ENCODE results near the gene IQCN.

IQCN gene

DNA sequence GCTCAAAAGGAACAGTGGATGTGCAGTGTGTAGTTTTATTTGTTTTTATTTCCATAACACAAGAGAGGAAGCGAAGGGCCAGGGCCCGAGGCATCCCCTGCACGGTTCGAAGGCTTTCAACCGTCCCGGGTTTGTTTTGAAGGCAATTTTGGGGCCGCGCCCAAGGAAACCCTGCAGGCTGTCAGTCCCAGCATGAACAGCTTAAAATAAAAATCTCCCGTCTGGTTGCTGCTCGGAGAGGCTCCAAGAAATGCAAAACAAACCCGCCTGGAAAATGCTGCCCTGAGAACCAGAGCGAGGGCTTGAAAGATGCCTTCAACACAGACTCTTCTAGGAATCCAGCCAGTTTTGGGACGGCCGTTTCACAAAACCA is 32.6 kb upstream of the IQCN start:
- no peak for DNase-seq
- in situ Hi-C loops (cut with HindIII; ENCODE audit: low pct_ligation_motif_present, low pct_unique_long_range_greater_than_20kb, low sequenced_read_pairs) = no loop called here

DNA sequence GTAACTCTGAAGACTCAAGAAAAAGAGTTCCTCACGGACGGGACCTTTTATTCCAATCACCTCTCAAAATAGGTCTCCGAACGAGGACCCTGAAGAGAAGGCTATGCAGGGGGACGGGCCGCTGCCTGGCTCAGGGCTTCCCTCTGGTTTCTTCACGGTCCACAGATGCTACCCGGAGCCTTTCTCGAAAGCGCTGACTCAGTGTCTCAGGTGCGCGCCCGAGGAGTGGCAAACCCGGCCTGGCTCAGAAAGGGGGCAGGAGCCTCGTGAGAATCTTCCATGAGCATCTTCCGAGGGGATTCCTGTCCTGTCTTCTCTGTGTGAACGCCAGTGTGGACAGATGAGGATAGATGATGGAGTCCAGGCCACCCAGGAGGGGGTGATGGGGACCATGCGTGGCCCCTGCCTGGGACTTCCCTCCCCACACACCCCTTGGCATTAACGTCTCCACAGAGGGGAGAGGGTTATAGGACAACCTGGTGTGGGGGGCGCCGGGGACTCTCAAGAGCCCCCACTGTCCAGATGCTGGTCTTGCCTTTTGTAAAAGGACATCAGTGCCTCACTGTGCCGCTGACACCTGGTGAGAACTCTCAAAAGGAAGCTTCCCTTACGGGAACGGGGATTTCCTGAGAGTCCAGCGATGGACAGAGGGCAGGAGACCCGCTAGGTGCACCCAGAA is 32.1 kb upstream of the IQCN start:
- in situ Hi-C loops (cut with HindIII; ENCODE audit: low pct_ligation_motif_present, low pct_unique_long_range_greater_than_20kb, low sequenced_read_pairs) = no loop called here
- DNase-seq = no peak

DNA sequence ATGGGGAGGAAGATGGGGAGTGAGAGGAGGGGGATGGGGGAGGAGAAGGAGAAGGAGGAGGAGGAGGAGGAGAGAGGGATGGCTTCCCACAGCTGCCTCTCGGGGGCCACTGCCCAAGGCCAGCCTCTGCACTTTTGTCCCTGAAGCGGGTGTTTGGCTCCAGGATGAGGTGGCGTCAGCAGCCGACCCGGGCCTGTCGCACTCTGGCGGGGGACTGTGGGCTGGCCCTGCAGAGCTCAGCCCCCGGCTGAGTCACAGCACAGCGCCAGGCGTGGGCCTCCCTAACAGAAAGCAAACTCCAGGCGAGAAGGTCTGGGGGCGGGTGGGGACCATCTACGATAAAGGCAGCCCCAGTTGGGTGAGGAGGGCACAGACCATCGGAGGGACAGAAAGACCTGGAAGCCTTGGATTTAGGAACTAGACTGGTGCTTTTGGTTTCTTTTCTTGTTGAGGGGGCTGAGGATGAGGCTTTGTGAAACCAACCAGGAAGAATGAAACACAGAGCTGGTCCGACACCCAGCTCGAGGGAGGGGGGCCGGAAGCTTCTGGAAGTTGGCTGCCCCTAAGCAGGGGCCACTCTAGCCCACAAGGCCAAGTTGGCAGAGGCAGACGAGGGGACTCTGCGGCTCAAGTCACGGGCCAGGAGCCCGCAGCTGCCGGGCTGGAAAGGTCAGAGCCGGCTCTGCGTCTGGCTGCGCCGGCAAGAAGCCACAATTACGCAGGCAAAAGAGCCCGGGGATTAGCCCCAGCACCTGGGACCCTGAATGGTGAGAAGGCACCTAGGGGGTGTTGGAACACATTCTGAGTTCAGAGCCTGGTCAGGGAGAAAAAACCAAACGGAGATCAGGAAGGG is 30.4 kb upstream of the IQCN start:
- in situ Hi-C loops (cut with HindIII; ENCODE audit: low pct_ligation_motif_present, low pct_unique_long_range_greater_than_20kb, low sequenced_read_pairs) = no loop called here

DNA sequence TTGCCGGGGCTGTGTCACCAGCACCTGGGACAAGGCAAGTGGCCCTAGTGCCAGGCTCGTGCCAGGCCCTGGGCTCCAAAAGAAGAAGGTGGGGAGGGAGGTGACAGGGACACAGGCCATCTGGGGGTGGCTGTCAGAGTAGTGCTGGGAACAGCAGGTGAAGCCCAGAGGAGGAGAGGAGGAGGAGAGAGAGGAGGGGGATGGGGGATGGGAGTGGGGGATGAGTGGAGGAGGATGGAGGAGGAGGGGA is 29.9 kb upstream of the IQCN start:
- in situ Hi-C loops (cut with HindIII; ENCODE audit: low pct_ligation_motif_present, low pct_unique_long_range_greater_than_20kb, low sequenced_read_pairs) = no loop called here

More for the DNA sequence above, 30.4 kb upstream of the IQCN start:
- DNase-seq = peak; percentile 60

DNA sequence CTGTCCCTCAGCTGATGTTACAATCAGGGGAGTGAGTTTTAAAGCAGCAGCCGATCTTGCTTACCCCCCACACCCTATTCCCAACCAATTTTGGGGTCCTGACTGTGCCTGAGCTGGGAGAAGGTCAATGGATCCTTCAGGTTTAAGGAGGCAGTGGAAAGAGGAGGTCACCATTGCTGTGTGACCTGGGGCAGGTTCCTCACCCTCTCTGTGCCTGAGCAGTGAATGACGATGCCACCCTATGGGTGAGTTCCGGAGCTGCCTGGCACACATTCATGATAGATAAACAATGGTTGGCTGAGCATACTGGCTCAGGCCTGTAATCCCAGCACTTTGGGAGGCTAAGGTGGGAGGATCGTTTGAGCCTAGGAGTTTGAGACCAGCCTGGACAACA is 27.5 kb upstream of the IQCN start:
- in situ Hi-C loops (cut with HindIII; ENCODE audit: low pct_ligation_motif_present, low pct_unique_long_range_greater_than_20kb, low sequenced_read_pairs) = no loop called here
- no peak for DNase-seq

More for the DNA sequence above, 29.9 kb upstream of the IQCN start:
- no peak for DNase-seq

DNA sequence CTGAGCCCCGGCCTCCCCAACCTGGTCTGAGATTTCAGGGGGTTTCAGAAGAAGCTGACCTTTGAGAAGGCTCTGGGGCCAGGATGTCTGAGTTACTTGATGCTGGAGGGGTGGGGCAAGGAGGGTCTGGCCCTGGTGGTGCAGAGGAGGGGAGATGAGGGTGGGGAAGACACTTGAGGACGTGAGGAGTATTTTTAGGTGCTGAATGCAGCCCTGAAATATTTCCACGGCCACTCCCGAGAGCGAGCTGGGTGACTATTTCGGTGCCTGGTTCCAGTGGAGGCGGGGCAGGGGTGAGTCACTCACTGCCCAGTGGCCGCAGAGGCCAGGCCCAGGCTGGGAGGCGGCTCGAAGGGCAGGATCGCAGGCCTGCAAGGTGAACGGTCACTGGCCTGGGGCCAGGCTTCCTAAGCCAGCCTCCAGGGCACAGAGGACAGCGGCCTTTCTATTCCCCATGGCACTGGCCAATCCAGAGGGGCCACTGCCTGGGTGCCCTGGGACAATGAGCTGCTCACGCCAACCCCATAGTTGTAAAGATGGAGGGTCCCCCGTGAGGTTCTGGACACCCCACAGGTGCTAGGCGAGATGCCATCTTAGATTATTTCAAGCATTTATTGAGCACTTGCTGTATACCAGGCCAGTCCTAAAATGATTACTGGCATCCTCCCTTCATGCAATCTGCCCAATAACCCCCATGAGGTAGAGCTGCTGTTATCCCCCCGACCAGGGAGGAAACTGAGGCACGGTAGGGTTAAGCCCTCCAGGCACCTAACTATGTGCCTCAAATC is 26.9 kb upstream of the IQCN start:
- in situ Hi-C loops (cut with HindIII; ENCODE audit: low pct_ligation_motif_present, low pct_unique_long_range_greater_than_20kb, low sequenced_read_pairs) = no loop called here
- peak; percentile 72 for DNase-seq

DNA sequence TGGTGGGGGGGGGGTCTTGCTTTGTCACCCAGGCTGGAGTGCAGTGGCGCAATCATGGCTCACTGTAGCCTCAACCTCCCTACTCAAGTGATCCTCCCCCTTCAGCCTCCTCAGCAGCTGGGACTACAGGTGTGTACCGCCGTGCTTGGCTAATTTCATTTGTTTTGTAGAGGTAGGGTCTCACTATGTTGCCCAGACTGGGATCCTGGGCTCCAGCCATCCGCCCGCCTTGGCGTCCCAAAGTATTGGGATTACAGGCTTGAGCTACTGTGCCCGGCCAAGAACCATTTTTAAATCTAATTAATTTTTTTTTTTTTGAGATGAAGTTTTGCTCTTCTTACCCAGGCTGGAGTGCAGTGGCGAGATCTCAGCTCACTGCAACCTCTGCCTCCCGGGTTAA is 25.4 kb upstream of the IQCN start:
- in situ Hi-C loops (cut with HindIII; ENCODE audit: low pct_ligation_motif_present, low pct_unique_long_range_greater_than_20kb, low sequenced_read_pairs) = no loop called here
- DNase-seq = no peak

DNA sequence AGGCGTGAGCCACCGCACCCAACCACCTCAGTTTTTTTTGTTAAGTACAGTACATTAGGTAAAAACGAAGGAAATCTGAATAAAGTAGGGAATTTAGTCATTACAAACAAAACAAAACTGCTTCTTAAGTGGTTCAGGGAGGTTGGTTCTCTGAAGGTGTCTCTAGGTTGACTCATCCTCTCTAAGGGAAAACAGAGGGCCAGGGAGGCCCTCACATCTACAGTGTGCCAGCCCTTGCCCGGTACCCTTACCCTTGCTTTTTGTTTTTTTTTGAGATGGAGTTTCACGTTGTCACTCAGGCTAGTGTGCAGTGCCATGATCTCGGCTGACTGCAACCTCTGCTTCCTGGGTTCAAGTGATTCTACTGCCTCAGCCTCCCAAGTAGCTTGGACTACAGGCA is 24.3 kb upstream of the IQCN start:
- in situ Hi-C loops (cut with HindIII; ENCODE audit: low pct_ligation_motif_present, low pct_unique_long_range_greater_than_20kb, low sequenced_read_pairs) = no loop called here

DNA sequence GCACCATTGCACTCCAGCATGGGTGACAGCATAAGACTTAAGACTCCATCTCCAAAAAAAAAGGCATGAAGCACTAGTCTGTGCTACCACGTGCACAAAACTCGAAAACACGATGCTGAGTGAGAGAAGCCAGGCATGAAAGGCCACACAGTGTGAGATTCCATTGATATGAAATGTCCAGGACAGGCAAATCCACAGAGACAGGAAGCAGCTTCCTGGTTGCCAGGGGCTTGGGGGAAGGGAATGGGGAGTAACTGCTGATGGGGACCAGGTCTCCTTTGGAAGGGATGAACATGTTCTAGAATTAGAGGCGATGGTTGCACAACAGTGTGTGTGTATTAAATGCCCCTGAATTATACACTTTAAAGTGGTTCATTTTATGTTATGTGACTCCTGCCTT is 23.1 kb upstream of the IQCN start:
- in situ Hi-C loops (cut with HindIII; ENCODE audit: low pct_ligation_motif_present, low pct_unique_long_range_greater_than_20kb, low sequenced_read_pairs) = no loop called here
- no peak for DNase-seq

More for the DNA sequence above, 24.3 kb upstream of the IQCN start:
- DNase-seq = no peak

DNA sequence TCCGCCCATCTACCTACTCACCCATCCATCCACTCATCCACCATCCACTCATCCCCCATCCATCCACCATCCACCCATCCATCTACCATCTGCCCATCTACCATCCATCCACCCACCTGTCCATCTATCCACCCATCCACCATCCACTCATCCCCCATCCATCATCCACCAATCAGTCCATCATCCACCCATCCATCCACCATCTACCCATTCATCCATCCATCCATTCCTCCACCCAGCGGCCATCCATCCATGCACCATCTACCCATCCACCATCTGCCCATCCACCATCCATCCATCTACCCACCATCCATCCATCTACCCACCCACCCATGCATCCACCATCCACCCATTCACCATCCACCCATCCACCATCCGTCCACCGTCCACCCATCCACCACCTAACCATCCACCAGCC is 20.8 kb upstream of the IQCN start:
- in situ Hi-C loops (cut with HindIII; ENCODE audit: low pct_ligation_motif_present, low pct_unique_long_range_greater_than_20kb, low sequenced_read_pairs) = no loop called here
- no peak for DNase-seq

DNA sequence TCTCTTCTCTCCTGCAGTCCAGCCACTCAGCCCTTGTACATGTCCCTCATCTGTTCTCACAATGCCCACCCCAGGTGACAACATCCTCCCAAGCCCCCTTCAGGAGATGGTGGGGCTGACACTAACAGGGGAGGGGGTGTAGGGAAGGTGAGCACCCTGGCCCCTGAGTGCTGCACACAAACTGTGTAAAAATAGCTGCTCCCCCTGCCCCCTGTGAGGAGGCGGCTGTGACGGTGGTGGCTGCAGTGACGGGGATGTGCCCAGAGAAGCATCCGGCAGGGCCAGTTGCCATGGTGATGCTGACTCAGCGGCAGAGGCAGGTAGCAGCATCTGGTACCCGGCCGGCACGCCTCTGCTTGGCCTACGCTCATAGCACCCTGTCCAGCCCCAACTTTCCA is 20.2 kb upstream of the IQCN start:
- no peak for DNase-seq
- in situ Hi-C loops (cut with HindIII; ENCODE audit: low pct_ligation_motif_present, low pct_unique_long_range_greater_than_20kb, low sequenced_read_pairs) = no loop called here

DNA sequence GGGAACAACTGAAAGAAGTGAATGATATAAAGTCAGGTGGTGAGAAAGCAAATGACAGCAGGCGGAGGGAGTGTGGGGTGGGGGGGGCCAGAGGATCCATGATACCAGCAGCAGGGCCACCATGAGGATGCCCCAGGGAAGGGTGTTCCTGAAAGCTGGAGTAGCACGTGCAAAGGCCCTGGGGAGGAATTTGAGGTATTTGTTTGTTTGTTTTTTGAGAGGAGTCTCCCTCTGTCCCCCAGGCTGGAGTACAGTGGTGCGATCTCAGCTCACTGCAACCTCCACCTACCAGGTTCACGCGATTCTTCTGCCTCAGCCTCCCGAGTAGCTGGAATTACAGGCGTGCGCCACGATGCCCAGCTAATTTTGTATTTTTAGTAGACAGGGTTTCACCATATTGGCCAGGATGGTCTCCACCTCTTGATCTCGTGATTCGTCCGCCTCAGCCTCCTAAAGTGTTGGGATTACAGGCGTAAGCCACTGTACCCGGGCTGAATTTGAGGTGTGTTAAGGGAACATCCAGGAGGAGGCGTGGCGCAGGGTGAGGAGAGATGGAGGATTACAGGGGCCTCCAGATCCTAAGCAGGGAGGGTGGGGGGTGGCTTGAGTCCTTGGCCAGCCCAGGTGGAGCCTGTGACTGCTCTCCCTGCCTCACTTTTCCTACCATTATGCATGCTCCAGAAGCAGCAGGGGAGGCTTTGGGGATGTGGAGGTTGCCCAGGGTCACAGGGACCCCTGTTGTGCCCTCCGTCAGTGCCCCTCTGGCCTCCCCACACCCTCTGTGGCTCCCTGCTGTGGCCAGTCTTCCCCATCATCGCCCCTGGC is 19.6 kb upstream of the IQCN start:
- DNase-seq = no peak
- in situ Hi-C loops (cut with HindIII; ENCODE audit: low pct_ligation_motif_present, low pct_unique_long_range_greater_than_20kb, low sequenced_read_pairs) = no loop called here

DNA sequence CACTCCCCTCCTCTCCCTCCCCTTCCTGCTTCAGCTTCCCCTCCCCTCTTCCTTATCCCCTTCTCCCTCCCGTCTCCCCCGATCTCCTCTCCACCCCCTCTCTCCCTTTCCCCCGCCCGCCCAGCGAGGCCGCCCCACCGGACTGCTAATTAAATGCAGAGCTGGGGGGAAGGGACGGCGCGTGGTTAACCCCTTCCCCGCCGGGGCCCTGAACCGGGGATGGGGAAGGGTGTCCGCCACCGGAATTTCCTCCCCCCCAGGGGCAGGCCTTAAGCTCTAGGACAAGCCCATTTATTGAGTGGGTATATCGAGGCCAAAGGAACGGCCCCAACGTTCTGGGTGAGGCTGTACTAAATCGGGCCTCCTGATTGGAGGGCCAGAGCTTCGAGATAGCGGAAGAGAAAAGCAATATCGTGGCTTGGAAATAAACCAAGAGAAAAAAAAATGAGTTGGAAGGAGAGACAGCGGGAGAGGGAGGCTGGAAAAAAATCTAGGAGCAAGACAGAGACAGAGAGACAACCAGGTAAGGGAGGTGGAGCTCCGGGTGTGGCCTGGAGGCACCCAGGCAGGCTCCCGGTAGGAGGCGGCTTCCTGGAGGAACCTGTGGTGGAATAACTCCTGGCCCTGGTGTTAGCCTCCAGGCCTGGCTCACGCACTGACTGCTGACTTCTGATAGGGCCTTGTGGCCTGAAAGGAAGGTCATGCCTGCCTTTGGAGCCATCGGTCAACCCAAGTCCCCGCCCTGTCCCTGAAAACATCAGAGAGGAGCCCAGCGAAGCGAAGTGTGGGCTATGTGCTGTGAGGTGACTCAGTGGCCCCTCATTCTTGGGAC is 18.8 kb upstream of the IQCN start:
- in situ Hi-C loops (cut with HindIII; ENCODE audit: low pct_ligation_motif_present, low pct_unique_long_range_greater_than_20kb, low sequenced_read_pairs) = no loop called here
- peak; percentile 79 for DNase-seq

DNA sequence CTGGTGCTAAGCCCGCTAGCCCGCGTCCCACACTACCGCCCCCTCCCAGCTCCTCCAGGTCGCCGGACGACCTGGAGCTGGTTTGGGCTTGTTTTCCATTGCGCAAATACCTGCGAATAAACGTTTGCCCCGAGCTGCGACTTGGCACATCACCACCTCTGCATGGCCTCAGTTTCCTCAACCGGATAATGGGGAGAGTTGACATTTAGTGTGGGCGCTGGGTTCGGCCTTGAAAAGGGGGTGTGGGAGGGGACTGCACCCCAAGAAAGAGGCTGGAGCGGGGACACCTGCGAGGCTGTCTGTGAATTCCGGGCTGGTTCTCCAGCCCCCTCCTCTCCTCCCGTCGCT is 18.2 kb upstream of the IQCN start:
- DNase-seq = no peak
- in situ Hi-C loops (cut with HindIII; ENCODE audit: low pct_ligation_motif_present, low pct_unique_long_range_greater_than_20kb, low sequenced_read_pairs) = no loop called here

DNA sequence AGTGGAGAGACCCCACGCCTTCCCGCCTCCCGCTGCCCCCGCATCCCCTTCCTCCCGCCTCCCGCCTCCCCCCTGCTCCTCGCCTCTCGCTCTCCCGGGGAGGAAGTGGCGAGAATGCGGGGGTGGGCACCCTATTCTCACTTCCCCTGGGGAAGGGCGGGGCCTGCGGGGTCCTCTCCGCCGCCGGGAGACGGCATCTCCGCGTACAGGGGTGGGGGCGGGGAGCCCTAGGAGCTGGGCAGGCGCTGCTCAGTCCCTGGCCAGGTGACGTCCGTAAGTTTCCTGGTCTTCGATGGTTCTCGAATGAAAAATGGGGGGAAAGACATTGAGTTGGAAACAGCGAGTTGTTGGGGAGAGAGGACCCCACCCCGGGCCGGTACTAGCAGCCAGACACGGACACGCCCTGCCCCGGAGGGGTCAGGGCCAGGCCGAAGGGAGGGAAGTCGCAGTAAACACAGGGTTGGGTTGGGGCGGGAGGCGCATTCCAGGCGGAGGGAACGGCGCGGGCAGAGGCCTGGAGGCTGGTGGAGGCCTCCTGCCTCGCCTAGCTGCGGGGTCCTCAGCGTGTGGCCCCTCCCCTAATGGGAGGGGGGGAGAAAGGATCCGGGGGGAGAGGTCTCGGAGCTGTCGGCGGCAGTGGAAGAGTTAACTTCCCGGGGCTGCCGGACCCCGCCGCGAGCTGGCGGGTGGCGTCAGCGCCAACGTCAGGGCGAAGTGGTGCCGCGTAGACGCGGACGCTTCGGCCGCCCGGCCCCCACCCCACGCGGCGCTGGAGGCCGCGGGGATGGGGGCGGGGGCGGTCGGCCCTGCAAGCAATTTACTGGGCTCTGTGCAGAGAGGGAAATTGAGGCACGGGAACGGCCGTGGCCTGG is 17.6 kb upstream of the IQCN start:
- in situ Hi-C loops (cut with HindIII; ENCODE audit: low pct_ligation_motif_present, low pct_unique_long_range_greater_than_20kb, low sequenced_read_pairs) = no loop called here
- DNase-seq = peak; percentile 69

DNA sequence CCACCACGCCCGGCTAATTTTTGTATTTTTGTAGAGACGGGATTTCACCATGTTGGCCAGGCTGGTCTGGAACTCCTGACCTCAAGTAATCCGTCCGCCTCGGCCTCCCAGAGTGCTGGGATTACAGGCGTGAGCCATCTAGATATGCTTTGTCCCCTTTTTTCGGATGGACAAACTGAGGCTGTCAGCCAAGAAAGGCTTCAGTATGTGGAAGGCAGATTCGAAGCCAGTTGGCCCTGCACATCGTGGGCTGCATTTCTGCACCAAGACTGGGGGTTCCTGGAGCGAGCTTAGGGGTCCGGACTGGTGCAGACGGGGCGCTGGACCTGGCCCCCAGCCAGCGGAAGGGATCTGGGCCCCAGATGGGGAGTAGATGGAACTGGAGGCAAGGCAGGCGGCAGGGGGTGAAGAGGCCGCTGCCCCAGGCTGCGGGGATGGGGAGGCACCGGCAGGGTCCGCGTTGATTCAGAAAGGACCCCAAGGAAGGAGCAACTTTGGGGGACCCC is 16.8 kb upstream of the IQCN start:
- in situ Hi-C loops (cut with HindIII; ENCODE audit: low pct_ligation_motif_present, low pct_unique_long_range_greater_than_20kb, low sequenced_read_pairs) = no loop called here
- no peak for DNase-seq

Measured in ACHN (cell line).